NB4 (cell line): ENCODE measurements around the gene CFAP210.

Experiments
- DNase-seq: peaks from one replicate; pipeline ENCODE4 v3.0.0; 2010; ENCODE audit warnings: low read depth
- H3K4me3 ChIP-seq: one replicate; pipeline ENCODE4 v1.5.1; 2011; ENCODE audit warnings: mild to moderate bottlenecking, low read depth, low read length, moderate library complexity
- CTCF ChIP-seq: IDR thresholded peaks from one replicate; pipeline ENCODE4 v1.5.1; 2012; ENCODE audit warnings: low read depth, low read length
- MAX ChIP-seq: IDR thresholded peaks from 2 replicates; pipeline ENCODE4 v1.6.1; 2011; ENCODE audit warnings: low read depth, low read length
- MYC ChIP-seq: IDR thresholded peaks from 2 replicates; pipeline ENCODE4 v1.6.1; 2011; ENCODE audit warnings: low read depth, low read length
- POLR2A ChIP-seq: IDR thresholded peaks from 2 replicates; pipeline ENCODE4 v1.6.1; 2011; ENCODE audit warnings: mild to moderate bottlenecking; ENCODE audit not compliant: insufficient read length; ENCODE audit errors: extremely low read depth

The CFAP210 gene

GRCh38 chr2:169694113-169694893 is at the start of gene CFAP210, which contains the start of gene PHOSPHO2:
CFAP210 (minus strand) TSS chr2:169694405; CDS start chr2:169694327, 78 bp downstream.
PHOSPHO2 (plus strand) TSS chr2:169694469; CDS start chr2:169700972, 6,503 bp downstream.
- TF ChIP-seq MAX (peak; percentile 74), POLR2A (peak; percentile 70), MYC (no peak; the same call in 1 of the 2 replicates)
- peak; percentile 97 for DNase-seq
- H3K4me3 ChIP-seq, result peak within 1 kb of the TSS; percentile 84

- TF ChIP-seq CTCF (no peak), POLR2A (no peak), MAX (no peak), MYC (no peak)
- no peak overlapping the region for H3K4me3 ChIP-seq
- DNase-seq, result no peak
These were observed 49.3 kb upstream of the CFAP210 start for GRCh38 chr2:169743549-169743948.

- no peak overlapping the region for H3K4me3 ChIP-seq
- no peak for DNase-seq
- TF ChIP-seq MAX (no peak), MYC (no peak), POLR2A (no peak), CTCF (no peak)
These were observed 45.1 kb upstream of the CFAP210 start for GRCh38 chr2:169739351-169739750.

- DNase-seq, result no peak
- TF ChIP-seq MAX (no peak), MYC (no peak), POLR2A (no peak), CTCF (no peak)
- no peak overlapping the region for H3K4me3 ChIP-seq
These were observed 44.5 kb upstream of the CFAP210 start for GRCh38 chr2:169738566-169739229.

GRCh38 chr2:169736902-169737301 is 42.7 kb upstream of the CFAP210 start:
- TF ChIP-seq MYC (no peak), CTCF (no peak), MAX (no peak), POLR2A (no peak)
- H3K4me3 ChIP-seq, result peak overlapping the region; percentile 39
- no peak for DNase-seq

- no peak for DNase-seq
- no peak for TF ChIP-seq POLR2A
- TF ChIP-seq MAX, result no peak
- TF ChIP-seq MYC, result no peak
- TF ChIP-seq CTCF, result no peak
- peak overlapping the region; percentile 85 for H3K4me3 ChIP-seq
These were observed 41.4 kb upstream of the CFAP210 start for GRCh38 chr2:169735623-169736022.
